K562 (cell line): ENCODE measurements around the gene SELL. TPM values are rescaled to one million over a fixed set of nuclear protein-coding genes. Genes with fewer than 3 reads are reported as not detected.

Experiments
- ATAC-seq: fragments of 200-7000 bp; cut with Tn5 transposase; 3 replicates; pipeline ENCODE4 v1.9.1; 2020; ENCODE audit warnings: moderate library complexity
- BruUV-seq: library from RNA; stranded (reverse); fragments of 400-500 nt; replicated peaks from 2 replicates; lab custom pipeline; 2021; lab: Mats Ljungman, UMichigan
- CTCF ChIA-PET: fragments of 300-600 bp; formaldehyde crosslinking; extraction: SDS; loops from one replicate; lab custom pipeline; 2021; ENCODE audit warnings: low intra/inter-chr PET ratio; lab: Yijun Ruan, JAX
- POLR2A ChIA-PET: fragments of 300-600, 350-650 bp; sonication (Branson Sonifier 250); formaldehyde crosslinking; extraction: SDS; loops from one replicate; lab custom pipeline; 2021; ENCODE audit warnings: antibody characterized with exemption, inconsistent platforms; lab: Yijun Ruan, JAX
- DNase-seq, 4 experiments: peaks; one replicate each; pipeline versions ENCODE4 v3.0.0 to v3.0.0-alpha.2; 2011 to 2018; ENCODE audit warnings: low spot score in 3 of 4, mixed read lengths in 3 of 4; ENCODE audit errors: extremely low read depth in 1 of 4
- FAIRE-seq: peaks from 2 replicates; lab custom pipeline; 2011; peaks lifted over from hg19 to GRCh38; lab: Jason Lieb, UNC
- H2AFZ ChIP-seq: 2 replicates; pipeline ENCODE4 v1.6.0; 2011; ENCODE audit warnings: low read depth, low read length, control low read depth, inconsistent platforms
- H3K27ac ChIP-seq: fragments of 200-600 bp; 3 replicates; pipeline ENCODE4 v1.8.0; 2011; ENCODE audit warnings: low read depth, mild to moderate bottlenecking, control low read depth, inconsistent platforms, low read length, moderate library complexity, mixed read lengths; ENCODE audit errors: extremely low read depth
- H3K27me3 ChIP-seq, 2 experiments: fragments of 300-600 bp in 1 of 2; 2 replicates in 1 of 2; 3 replicates in 1 of 2; pipeline versions ENCODE4 v1.6.0 to v1.8.0; 2011; ENCODE audit warnings: inconsistent platforms in 2 of 2, low read length in 2 of 2, mild to moderate bottlenecking in 1 of 2, mixed read lengths in 1 of 2, moderate library complexity in 1 of 2; ENCODE audit not compliant: control insufficient read depth in 2 of 2, insufficient read depth in 2 of 2
- H3K36me3 ChIP-seq: fragments of 300-600 bp; 3 replicates; pipeline ENCODE4 v1.8.0; 2011; ENCODE audit warnings: mild to moderate bottlenecking, low read length, inconsistent platforms; ENCODE audit not compliant: control insufficient read depth, insufficient read depth
- H3K4me1 ChIP-seq, 2 experiments: fragments of 200-600 bp in 1 of 2; replicated peaks in 1 of 2; 2 replicates in 1 of 2; 3 replicates in 1 of 2; pipeline versions ENCODE4 v1.5.1 to v1.8.0; 2011; ENCODE audit warnings: inconsistent platforms in 2 of 2, low read length in 2 of 2, mild to moderate bottlenecking in 1 of 2, mixed read lengths in 1 of 2, moderate library complexity in 1 of 2; ENCODE audit not compliant: control insufficient read depth in 2 of 2, insufficient read depth in 2 of 2
- H3K4me2 ChIP-seq: 2 replicates; pipeline ENCODE4 v1.6.1; 2011; ENCODE audit warnings: low read length, control low read depth, inconsistent platforms, mixed read lengths; ENCODE audit not compliant: insufficient read depth
- H3K4me3 ChIP-seq: fragments of 200-600 bp; sonication (generic), shearing (Covaris generic); 2 replicates; pipeline ENCODE4 v1.5.1; 2016; ENCODE audit warnings: control low read depth, inconsistent platforms
- H3K79me2 ChIP-seq: fragments of 200-600 bp; 3 replicates; pipeline ENCODE4 v1.8.0; 2011; ENCODE audit warnings: low read length, inconsistent platforms; ENCODE audit not compliant: control insufficient read depth, insufficient read depth
- H3K9ac ChIP-seq, 2 experiments: 2 replicates each; pipeline versions ENCODE4 v1.6.0 to v1.6.1; 2011; ENCODE audit warnings: low read depth in 2 of 2, low read length in 2 of 2, control low read depth in 1 of 2, inconsistent platforms in 1 of 2, mild to moderate bottlenecking in 1 of 2, mixed read lengths in 1 of 2; ENCODE audit not compliant: insufficient read depth in 1 of 2
- H3K9me1 ChIP-seq: one replicate; pipeline ENCODE4 v1.6.0; 2011; ENCODE audit warnings: inconsistent platforms, mild to moderate bottlenecking, low read length, moderate library complexity; ENCODE audit not compliant: control insufficient read depth, insufficient read depth
- H3K9me3 ChIP-seq: replicated peaks from 2 replicates; pipeline ENCODE4 v1.5.1; 2011; ENCODE audit warnings: low read depth, low read length, inconsistent platforms; ENCODE audit not compliant: control insufficient read depth, insufficient read depth
- H4K20me1 ChIP-seq: replicated peaks from 2 replicates; pipeline ENCODE4 v1.6.1; 2011; ENCODE audit warnings: low read length, inconsistent platforms, mixed read lengths; ENCODE audit not compliant: control insufficient read depth, insufficient read depth
- CEBPG ChIP-seq, 3 experiments: fragments of 200-800 bp in 1 of 3; sonication (Bioruptor generic) in 1 of 3; sonication (generic) in 1 of 3; formaldehyde crosslinking in 1 of 3; IDR thresholded peaks in 2 of 3; conservative IDR thresholded peaks in 1 of 3; 2 replicates each; pipeline versions ENCODE4 v1.6.1 to v1.8.0; 2016 to 2022; ENCODE audit warnings: missing compliant biosample characterization in 2 of 3, missing genetic modification characterization in 2 of 3, mild to moderate bottlenecking in 1 of 3, missing genetic modification reagents in 1 of 3
- HMGN3 ChIP-seq: IDR thresholded peaks from 2 replicates; pipeline ENCODE4 v1.6.1; 2011; ENCODE audit warnings: borderline replicate concordance, low read depth, mild to moderate bottlenecking, mixed read lengths, low read length; ENCODE audit not compliant: insufficient read length; ENCODE audit errors: extremely low read depth
- PHB2 ChIP-seq: fragments of 450-650 bp; IDR thresholded peaks from 2 replicates; pipeline ENCODE4 v1.6.1; 2017; ENCODE audit warnings: low read depth
- PURB ChIP-seq: sonication (generic); formaldehyde crosslinking; IDR thresholded peaks from 2 replicates; pipeline ENCODE4 v1.9.0; 2021; ENCODE audit warnings: low read depth, mild to moderate bottlenecking, missing genetic modification reagents
- RFX7 ChIP-seq: fragments of 250-450 bp; sonication (Bioruptor Pico); IDR thresholded peaks from 2 replicates; pipeline ENCODE4 v1.5.1; 2021; ENCODE audit warnings: mild to moderate bottlenecking
- SNRNP70 ChIP-seq: fragments of 200-400 bp; formaldehyde crosslinking; optimal IDR thresholded peaks from 2 replicates; pipeline ENCODE3; 2017; ENCODE audit warnings: low read depth, low read length
- TSC22D4 ChIP-seq: fragments of 450-650 bp; IDR thresholded peaks from 2 replicates; pipeline ENCODE4 v1.6.1; 2016; ENCODE audit warnings: missing genetic modification characterization, missing biosample characterization, control low read depth
- ZNF551 ChIP-seq: fragments of 250-450 bp; sonication (Bioruptor Pico); IDR thresholded peaks from 2 replicates; pipeline ENCODE4 v1.5.0; 2021; ENCODE audit warnings: mild to moderate bottlenecking, moderate library complexity
- WGBS: fragments of 100-300 bp; shearing (Covaris generic); methylation state at CpG from one replicate; pipeline ENCODE4 v1.1.6; 2016; ENCODE audit warnings: low coverage, mixed read lengths; ENCODE audit not compliant: insufficient coverage; ENCODE audit errors: missing lambda C conversion rate; 5-methylcytosine and 5-hydroxymethylcytosine counted together
- in situ Hi-C: fragments of 300-500 bp; cut with MboI; formaldehyde crosslinking; loops from 4 replicates; pipeline ENCODE4 v1.15.0; 2018; ENCODE audit warnings: inconsistent platforms, mixed read lengths
- intact Hi-C: fragments of 100-400 bp; cut with micrococcal nuclease; formaldehyde crosslinking; loops from 2 replicates; pipeline ENCODE4 v1.14.2; 2022
- polyA plus RNA-seq, 8 experiments: library from polyadenylated mRNA; depleted of rRNA in 4 of 8; stranded (reverse) in 5 of 8; unstranded in 3 of 8; fragments of >200 nt; fragmentation: Nextera tagmentation in 2 of 8; fragmentation: Illumina TruSeq in 1 of 8; extraction: Ambion mirVana in 2 of 8; extraction: Trizol in 1 of 8; gene quantifications; 2 replicates each; pipeline versions ENCODE4 v1.2.1 to v1.2.3, GENCODE V29; 2011 to 2014; ENCODE audit warnings: inconsistent platforms in 1 of 8, missing spikeins in 1 of 8
- total RNA-seq, 7 experiments: library from RNA; depleted of rRNA in 6 of 7; stranded (reverse); fragments of >200 nt in 6 of 7; fragmentation: Illumina TruSeq in 2 of 7; extraction: Trizol in 2 of 7; gene quantifications; 2 replicates each; pipeline versions ENCODE4 v1.2.1 to v1.2.3, GENCODE V29; 2011 to 2021; ENCODE audit warnings: low replicate concordance in 1 of 7

The SELL gene
- total and polyA plus RNA-seq, 9 of the 15 experiments (the other 6 are each of a cell fraction or from before 2014, with no cell fraction given): 0.51 TPM; not detected in 8

- CTCF ChIA-PET: interaction anchor here (0.6 kb wide), 1 partner anchor 110 kb away, joined by 4 read pairs; no protein-coding TSS in a partner anchor
- in situ Hi-C loops (no loop called here), intact Hi-C loops (no loop called here)
- Histone ChIP-seq H3K4me1 (no peaks in the 10 kb centered on the region), H3K36me3 (no peaks in the 10 kb centered on the region), H3K79me2 (no peaks in the 10 kb centered on the region), H4K20me1 (no peaks in the 10 kb centered on the region), H3K4me2 (no peak overlapping the region), H3K9me3 (no peaks in the 10 kb centered on the region), H3K27me3 (no peaks in the 10 kb centered on the region), H3K4me3 (no peak overlapping the region), H2AFZ (no peak overlapping the region), H3K9me1 (no peaks in the 10 kb centered on the region), H3K27ac (no peak overlapping the region), H3K9ac (no peak overlapping the region)
- POLR2A ChIA-PET: no interaction called here
- no TSS peak for BruUV-seq
- no peak for ATAC-seq
- no peak for FAIRE-seq
- no peak for DNase-seq
- 0% methylated on average over 3 of the region's 3 CpGs for WGBS
- TF ChIP-seq PHB2 (no peak), RFX7 (CRISPR knock-in tag) (no peak), SNRNP70 (no peak), TSC22D4 (tag) (no peak), CEBPG (CRISPR knock-in tag; IDR thresholded peaks at IDR 0.05) (no peak), CEBPG (tag; conservative IDR thresholded peaks at IDR 0.05 in 1 of 2, IDR thresholded peaks at IDR 0.05 in 1 of 2) (no peak), HMGN3 (no peak), ZNF551 (CRISPR knock-in tag) (no peak), PURB (CRISPR knock-in tag) (no peak)
These were observed 12.4 kb downstream of the SELL start for GRCh38 chr1:169698976-169699375.
